Panc1 (cell line): ENCODE results near the gene ATP1B2.

Experiments
- CTCF ChIP-seq: fragments of 450-650 bp; IDR thresholded peaks from 2 replicates; pipeline ENCODE4 v1.5.1; 2017; ENCODE audit warnings: mild to moderate bottlenecking
- POLR2AphosphoS5 ChIP-seq: IDR thresholded peaks from 2 replicates; pipeline ENCODE4 v1.6.1; 2012; ENCODE audit warnings: mild to moderate bottlenecking, low read depth, low read length, moderate library complexity
- REST ChIP-seq, 2 experiments: IDR thresholded peaks; 2 replicates each; pipeline ENCODE4 v1.6.1; 2011 to 2012; ENCODE audit warnings: low read depth in 2 of 2, control low read depth in 1 of 2, low read length in 1 of 2, mild to moderate bottlenecking in 1 of 2, moderate library complexity in 1 of 2; ENCODE audit not compliant: insufficient read depth in 1 of 2
- SIN3A ChIP-seq: IDR thresholded peaks from 2 replicates; pipeline ENCODE4 v1.6.1; 2012; ENCODE audit warnings: low read depth, mild to moderate bottlenecking, low read length, moderate library complexity, borderline replicate concordance; ENCODE audit not compliant: insufficient read depth
- TCF7L2 ChIP-seq: IDR thresholded peaks from 2 replicates; pipeline ENCODE4 v1.6.1; 2011; ENCODE audit warnings: mild to moderate bottlenecking, low read depth, low read length, inconsistent platforms

- TF ChIP-seq TCF7L2 (no peak), POLR2AphosphoS5 (no peak), SIN3A (no peak), CTCF (no peak), REST (IDR thresholded peaks at IDR 0.05; ENCODE audit: insufficient read depth in 1 of 2, low read depth in 2 of 2, low read length in 1 of 2) (no peak)
These were observed 38.1 kb downstream of the ATP1B2 start for GRCh38 chr17:7688808-7689316.
